Measurements from ENCODE around the gene DOCK8.
"Not testable (repeated sequence)": the region's sequence is repeated elsewhere in the genome, so short reads cannot be mapped to it uniquely, and the experiment has no call there.

The DOCK8 gene

DNA sequence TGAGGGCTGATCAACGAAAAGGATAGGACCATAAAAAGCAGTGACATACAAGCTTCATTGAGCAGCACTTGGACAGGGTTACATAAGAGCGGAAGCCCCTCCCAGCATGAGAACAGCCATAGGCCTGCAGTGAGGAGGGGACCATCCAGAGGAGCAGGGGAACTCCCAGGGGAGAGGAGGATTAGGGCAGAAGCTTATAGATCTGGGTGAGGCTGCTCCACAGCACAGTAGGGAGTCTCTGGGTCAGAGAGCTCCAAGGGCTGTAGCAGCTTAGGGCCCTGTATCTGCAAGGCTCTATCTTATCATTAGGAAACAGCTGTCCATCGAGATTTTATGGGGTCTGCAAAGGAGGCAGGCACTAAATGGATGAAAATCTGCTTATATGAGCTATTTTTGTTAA is 186.6 kb downstream of the DOCK8 start:
- FAIRE-seq (no peak), DNase-seq (ENCODE audit: insufficient read length, low spot score) (no peak)

DNA sequence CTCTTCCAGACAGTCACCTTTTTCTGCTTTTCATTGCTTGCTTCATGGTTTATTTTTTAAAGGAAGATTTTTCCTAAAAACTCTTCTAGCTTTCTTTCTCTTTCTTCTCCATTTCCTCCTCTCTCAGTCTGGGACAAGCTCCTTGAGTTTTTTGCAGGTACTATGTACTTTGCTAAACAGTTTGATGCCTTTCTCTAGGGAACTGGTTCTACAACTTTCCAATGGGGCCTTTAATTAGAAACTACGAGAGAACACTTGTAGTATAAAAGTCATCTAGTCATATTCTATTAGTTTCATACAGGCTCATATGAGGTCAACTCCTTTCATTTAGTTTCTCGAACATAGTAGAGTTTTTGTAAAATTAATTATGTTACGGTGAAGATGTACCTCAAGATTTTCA is 189.6 kb downstream of the DOCK8 start:
- FAIRE-seq (no peak), DNase-seq (ENCODE audit: insufficient read length, low spot score) (no peak)

DNA sequence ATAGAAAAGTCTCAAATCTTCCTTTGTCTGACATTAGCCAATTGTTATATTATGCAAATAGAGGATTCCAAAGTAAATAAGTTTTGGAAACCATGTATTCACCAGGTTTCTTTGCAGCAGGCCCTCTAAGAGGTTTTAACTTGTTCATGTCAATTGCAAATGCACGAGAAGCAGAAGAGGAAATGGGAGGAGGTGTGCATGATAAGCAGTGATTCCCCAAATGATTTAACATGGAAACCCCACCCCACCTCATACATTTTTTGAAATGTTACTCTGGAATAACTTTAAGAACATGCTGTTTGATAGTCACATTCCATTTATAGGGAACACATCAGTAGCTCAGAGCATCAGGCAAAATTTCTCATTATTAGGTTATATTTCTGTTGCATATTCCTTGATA is 190.7 kb downstream of the DOCK8 start:
- FAIRE-seq (no peak), DNase-seq (ENCODE audit: insufficient read length, low spot score) (no peak)

DNA sequence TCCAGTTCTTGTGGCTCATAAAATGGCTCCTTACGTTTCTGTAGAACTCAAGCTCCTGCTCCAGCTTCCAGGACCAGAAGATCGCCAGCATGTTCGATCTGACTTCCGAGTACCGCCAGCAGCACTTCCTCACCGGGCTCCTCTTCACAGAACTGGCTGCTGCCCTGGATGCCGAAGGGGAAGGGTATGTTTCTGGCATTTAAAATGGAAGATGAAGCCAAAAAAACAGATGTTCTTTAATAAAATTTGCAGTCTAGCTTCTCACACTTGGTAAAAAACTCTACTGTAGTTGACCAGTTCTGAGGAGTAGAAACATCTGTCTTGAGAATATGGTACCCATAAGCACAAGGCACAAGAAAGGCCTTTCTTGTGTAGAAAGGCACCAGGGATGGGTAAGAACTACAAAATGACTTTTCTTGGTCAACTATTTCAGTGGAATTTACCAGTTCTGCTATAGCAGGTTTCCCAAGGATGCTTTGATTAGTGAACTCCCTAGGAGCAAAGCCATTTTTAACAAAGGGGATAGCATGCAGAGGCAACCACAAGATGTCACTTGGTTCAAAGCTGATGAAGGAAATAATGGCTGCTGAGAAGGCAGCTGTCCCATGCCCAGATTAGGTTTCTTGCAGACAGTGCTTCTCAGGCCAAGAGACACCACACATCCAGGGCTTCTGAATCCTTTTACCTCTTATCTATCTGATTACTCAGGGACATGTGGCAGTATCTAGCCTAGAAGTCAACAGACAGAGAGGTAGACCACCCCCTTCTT is 192.4 kb downstream of the DOCK8 start:
- DNase-seq (ENCODE audit: insufficient read length, low spot score) (no peak), FAIRE-seq (no peak)

DNA sequence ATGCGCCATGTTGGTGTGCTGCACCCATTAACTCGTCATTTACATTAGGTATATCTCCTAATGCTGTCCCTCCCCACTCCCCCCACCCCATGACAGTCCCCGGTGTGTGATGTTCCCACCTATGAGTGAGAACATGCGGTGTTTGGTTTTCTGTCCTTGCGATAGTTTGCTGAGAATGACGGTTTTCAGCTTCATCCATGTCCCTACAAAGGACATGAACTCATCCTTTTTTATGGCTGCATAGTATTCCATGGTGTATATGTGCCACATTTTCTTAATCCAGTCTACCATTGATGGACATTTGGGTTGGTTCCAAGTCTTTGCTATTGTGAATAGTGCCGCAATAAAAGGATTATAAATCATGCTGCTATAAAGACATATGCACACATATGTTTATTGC is 195.0 kb downstream of the DOCK8 start:
- not testable (repeated sequence) for FAIRE-seq; DNase-seq (ENCODE audit: insufficient read length, low spot score)

DNA sequence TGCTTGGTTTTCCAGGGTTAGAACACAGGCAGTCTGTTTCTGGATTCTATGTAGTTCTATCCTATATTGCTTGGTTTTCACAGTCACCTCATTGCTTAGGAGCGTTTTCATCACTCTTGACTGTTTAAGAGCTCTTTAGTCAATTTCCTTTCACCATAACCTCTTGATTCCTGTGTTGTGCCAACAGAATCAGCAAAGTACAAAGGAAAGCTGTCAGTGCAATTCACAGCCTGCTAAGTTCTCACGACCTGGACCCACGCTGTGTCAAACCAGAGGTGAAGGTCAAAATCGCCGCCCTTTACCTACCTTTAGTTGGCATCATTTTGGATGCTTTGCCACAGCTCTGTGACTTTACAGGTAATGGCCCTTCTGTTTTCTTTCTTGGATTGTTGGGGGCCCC is 199.9 kb downstream of the DOCK8 start:
- FAIRE-seq = no peak

DNA sequence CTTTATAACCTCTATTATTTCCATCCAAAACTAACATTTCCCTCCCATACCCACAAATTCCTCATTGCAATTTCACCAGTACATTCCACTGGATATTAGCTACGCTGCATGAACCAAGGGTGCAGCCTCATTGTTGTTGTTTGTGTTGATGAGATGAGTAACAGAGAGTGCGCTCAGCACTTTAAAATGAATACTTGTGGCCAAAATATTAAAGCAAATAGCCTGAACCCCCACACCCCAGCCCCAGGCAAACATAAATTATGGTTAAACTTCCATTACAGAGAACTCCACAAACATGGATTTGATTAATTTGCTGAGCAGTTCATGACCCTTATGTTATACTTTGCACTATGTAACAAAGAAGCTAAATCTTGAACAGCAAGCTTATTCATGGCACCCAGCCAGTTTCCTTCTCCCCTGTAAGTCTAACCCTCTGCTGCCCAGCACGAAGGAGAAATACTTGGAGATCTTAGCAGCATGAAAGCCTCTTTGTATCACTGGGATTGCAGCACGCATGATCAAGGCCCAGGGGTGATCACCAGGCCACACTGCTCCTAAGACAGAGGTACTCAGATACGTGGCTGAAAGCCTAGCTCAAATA is 205.0 kb downstream of the DOCK8 start:
- FAIRE-seq (no peak), DNase-seq (ENCODE audit: insufficient read length, low spot score) (no peak)

More for the DNA sequence above, 199.9 kb downstream of the DOCK8 start:
- no peak for DNase-seq (ENCODE audit: insufficient read length, low spot score)

DNA sequence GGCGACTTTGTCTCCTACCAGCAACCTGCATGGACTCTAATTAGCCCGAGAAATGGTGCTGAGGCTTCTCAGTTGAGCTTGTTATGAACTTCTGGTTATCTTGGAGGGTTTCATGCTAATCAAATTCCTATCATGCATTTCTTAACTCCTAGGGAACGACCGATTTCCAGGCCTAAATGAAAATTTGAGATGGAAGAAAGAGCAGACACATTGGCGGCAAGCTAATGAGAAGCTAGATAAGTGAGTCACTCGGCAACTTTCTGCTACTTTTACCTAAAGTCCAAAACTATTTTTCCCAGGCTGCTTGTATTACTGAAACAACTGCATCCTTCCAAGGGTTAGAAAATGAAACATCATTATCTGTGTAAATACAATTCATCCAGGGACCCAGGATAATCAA is 207.2 kb downstream of the DOCK8 start:
- FAIRE-seq = no peak
- DNase-seq (ENCODE audit: insufficient read length, low spot score) = no peak

DNA sequence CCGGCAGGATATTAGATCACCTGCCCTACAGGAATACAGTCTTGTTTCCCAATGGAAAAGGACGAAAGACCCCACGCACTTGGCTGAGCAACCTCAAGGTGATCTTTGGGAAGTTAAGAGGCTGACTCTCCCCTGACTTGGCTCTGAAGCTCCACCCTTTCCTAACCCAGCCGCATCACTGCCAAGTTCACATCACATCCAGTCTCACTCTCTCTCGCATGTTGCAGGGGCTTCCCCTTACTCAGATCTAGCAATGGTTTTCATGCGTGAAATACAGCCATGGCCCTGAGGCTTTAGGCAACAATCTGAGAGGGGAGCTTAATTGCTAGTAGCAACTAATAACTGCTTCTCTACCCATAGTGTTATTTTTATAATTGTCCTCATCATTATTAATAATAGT is 211.6 kb downstream of the DOCK8 start:
- DNase-seq (ENCODE audit: insufficient read length, low spot score) (no peak), FAIRE-seq (no peak)

DNA sequence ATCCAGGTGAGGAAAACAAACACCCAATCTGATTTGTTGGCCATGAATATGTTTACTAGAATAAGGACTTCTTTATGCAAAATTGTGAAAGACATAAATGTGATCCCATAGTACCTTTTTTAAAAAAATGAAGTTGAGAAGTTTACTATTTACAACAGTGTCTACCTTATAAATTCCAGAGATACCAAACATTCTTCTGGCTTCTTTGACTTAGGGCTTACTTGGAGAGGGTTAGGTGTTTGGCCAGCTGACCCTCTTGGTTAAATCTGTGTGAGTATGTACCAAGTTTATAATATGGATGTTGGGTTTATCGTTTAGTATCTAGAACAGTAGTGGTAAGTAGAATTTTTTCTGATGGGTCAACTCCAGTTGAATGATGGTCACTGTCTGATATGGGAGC is 212.3 kb downstream of the DOCK8 start:
- FAIRE-seq = no peak

DNA sequence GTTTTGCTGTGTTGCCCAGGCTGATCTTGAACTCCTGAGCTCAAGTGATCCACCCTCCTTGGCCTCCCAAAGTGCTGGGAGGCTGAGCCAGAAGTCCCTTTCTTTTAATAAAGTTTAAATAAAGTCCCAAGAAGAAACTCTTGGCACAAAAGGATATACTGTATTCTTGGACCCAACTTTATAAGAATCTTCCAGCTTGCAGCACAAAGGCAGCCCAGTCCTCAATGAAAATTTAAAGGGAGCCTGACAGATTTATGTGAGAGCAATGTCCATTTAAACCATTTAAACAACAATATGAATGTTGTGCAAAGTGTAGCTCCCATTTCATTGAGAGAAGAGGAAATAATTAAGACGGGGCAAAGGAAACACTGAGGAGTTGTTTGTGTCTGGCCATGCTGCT is 217.0 kb downstream of the DOCK8 start:
- no peak for DNase-seq (ENCODE audit: insufficient read length, low spot score)
- no peak for FAIRE-seq

More for the DNA sequence above, 212.3 kb downstream of the DOCK8 start:
- DNase-seq (ENCODE audit: insufficient read length, low spot score) = no peak

DNA sequence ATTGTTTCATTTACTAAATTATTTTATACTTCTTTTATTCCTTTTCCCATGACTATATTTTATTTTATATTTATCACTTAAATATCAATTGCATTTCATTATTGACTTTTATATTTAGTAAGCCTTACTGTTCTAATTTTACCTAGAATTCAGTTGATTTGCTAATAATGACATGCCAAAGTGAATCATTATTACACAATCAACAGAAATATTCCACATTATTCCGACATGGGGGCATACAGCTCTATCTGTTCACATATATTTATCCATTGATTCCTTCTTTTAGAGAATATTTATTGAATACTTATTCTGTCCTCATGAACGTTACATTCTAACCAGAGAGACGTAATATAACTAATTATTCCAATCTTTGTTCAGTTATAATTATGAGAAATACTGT is 221.8 kb downstream of the DOCK8 start:
- no peak for FAIRE-seq
- DNase-seq (ENCODE audit: insufficient read length, low spot score) = no peak

DNA sequence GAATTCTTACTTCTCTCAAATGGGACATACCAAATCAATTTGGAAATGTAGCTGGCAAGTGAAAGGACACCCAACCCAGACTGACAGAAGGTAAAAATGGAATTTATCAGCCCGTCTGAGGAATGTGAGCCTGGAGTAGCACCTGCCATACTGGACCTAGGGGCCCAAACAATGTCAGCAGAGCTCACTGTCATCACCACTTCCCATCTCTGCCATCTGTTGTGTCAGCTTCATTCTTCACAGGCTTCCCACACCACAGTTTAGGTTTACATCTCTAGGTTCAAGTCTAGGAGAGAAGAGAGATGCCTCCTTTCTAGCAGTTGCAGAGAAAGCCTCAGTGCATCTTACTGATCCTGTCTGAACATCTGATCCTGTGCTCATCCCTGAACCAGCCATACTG is 222.4 kb downstream of the DOCK8 start:
- no peak for FAIRE-seq

DNA sequence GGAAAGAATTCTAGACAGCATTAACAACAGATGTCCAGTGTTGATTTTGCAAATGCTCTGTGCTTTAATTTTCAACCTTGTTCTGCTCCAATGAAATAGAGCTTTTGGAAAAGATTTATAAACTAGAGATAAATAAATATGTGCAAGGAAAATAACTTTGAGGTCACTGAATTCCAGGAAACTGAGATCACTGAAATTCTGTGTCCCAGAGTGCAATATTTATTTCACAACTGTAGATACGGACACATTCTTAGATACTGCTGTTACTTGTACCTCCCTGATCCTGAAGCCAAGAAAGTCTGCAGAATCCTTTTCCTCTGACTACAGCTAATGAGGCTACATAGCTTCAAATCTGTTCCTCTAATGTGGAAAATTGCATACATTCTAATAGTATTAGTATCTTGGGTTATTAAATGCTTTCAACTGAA is 222.9 kb downstream of the DOCK8 start:
- no peak for FAIRE-seq
- no peak for DNase-seq (ENCODE audit: insufficient read length, low spot score)

More for the DNA sequence above, 222.4 kb downstream of the DOCK8 start:
- DNase-seq (ENCODE audit: insufficient read length, low spot score) = no peak

DNA sequence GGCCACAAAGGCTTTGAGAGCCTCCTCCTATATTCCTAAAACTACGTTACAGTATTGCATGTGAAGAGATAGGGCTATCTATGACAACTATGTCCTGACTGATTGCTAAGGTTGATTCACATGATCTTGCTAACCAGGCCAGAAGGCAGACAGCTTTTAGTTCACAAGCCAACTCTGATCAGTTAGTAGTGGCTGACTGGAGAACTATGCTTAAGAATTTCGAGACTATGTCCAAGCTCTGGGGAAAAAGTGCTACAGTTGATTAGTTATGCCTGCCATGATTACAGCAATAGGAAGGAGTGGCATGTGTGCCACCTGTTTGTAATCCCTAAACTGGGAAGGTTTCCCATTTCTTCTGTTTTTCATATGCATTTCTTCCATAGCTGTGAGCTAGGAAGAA is 223.4 kb downstream of the DOCK8 start:
- FAIRE-seq (no peak), DNase-seq (ENCODE audit: insufficient read length, low spot score) (no peak)

DNA sequence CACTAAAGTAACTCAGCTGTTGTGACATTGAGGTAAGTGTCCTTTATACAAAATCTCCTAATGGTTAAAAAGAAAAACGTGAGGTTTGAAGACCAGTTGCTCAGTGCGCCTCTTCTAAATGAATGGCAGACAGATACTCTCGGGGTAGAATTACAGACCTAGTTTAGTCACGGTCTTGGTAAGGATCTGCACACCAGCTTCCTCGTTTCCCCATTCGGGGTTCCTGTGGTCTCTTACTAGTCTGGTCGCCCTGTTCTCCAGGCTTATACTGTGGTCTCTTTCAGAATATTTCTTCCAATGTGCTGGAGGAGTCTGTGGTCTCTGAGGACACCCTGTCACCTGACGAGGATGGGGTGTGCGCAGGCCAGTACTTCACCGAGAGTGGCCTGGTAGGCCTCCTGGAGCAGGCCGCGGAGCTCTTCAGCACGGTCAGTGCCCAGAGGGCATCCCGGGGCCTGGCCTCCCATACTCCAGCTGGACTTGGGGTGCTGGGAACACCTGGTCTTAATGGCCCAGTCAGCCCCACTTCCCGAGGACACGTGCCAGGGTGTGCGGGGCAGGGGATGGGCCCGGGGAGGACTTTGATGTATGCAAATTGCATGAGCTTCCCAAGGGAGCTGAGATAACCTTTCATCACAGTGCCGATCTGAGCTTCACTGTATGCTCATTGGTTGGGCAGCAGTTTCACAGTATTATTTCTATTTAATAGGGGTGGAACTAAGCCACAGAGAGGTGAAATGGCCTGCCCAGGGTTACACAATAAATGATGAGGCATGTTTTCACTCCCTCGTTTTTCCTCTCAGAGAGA is 224.5 kb downstream of the DOCK8 start:
- FAIRE-seq (no peak), DNase-seq (ENCODE audit: insufficient read length, low spot score) (no peak)

DNA sequence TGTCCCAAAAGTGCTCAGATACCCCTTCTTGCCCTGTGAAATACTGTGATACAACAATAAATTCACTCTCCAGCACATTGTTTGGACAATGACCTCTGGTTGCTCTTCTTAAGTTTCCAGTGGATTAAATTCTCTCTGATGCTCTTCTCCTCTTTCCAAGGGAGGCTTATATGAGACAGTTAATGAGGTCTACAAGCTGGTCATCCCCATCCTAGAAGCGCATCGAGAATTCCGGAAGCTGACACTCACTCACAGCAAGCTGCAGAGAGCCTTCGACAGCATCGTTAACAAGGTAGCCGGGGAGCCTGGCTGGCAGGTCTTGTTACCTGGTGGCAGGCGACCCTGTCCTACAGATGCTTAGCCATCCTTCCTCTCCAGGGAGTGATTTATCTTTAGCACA is 226.5 kb downstream of the DOCK8 start:
- DNase-seq (ENCODE audit: insufficient read length, low spot score) (no peak), FAIRE-seq (no peak)

DNA sequence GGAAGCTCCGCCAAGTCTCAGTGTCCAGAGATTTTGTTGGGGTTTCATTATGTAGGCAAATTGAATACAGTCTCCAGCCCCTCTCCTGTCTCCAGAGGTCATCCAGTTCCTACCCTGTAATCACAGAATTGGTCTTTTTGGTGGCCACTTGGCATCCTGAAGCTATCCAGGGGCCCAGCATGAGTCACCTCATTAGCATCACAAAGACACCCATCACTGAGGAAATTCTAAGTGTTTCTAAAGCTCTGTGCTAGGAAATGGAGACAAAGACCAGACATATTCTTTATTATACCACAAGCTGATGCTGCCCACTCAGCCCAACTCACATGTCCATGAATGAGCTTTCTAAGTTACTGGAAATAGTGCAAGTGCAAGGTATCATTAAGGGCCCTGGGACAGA is 229.9 kb downstream of the DOCK8 start:
- FAIRE-seq (no peak), DNase-seq (ENCODE audit: insufficient read length, low spot score) (no peak)

DNA sequence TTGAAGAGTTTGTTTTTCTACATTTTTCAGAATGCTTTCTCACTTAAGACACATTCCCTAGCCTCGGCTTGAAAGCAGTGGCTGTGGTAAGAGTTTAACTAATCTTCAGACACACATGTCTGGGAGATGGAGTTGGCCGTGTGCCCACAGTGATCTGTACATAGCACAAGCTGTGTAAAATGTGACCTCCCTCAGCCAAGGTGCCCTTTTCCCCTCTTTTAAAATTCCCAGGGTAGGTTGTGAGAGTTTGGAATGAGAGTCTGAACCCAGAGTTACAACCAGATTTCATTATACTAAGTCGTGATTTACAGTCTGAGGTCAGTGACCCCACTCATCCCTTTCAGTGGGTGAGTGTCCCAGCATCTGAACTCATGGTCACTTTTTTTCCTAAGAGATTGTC is 230.4 kb downstream of the DOCK8 start:
- no peak for FAIRE-seq
- no peak for DNase-seq (ENCODE audit: insufficient read length, low spot score)

DNA sequence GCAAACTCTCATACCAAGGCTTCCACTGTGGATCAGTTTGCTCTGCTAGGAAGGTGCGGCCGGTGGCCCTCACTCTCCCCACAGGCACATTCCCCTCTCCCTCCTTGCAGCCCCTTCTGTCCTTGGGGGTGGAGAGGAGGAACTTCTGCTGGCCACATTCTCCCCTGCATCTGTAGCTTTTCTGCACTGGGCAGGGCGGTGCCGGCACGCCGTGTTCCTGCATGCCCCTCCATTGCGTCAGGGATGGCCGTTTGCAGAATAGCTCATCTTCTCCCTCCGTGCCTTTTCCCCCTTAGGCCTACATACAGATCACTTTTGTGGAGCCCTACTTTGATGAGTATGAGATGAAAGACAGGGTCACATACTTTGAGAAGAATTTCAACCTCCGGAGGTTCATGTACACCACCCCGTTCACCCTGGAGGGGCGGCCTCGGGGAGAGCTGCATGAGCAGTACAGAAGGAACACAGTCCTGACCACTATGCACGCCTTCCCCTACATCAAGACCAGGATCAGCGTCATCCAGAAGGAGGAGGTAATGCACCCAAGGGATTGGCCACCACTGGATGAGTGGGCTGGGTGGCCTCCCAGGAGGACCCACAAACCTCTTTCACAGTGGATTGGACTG is 231.5 kb downstream of the DOCK8 start:
- DNase-seq (ENCODE audit: insufficient read length, low spot score) (no peak), FAIRE-seq (no peak)

All from HTR-8/SVneo (cell line).